ENCODE data around the gene CPD. TPM values are rescaled to one million over a fixed set of nuclear protein-coding genes. Genes with fewer than 3 reads are reported as not detected.
A peak's percentile ranks its signal among the peaks of the same experiment; 100 is the strongest.

Gene CPD
- total and polyA plus RNA-seq, 2 of the 13 experiments (the other 11 are each of a cell fraction or from before 2014, with no cell fraction given), result 46.1 to 72.3 TPM

DNA sequence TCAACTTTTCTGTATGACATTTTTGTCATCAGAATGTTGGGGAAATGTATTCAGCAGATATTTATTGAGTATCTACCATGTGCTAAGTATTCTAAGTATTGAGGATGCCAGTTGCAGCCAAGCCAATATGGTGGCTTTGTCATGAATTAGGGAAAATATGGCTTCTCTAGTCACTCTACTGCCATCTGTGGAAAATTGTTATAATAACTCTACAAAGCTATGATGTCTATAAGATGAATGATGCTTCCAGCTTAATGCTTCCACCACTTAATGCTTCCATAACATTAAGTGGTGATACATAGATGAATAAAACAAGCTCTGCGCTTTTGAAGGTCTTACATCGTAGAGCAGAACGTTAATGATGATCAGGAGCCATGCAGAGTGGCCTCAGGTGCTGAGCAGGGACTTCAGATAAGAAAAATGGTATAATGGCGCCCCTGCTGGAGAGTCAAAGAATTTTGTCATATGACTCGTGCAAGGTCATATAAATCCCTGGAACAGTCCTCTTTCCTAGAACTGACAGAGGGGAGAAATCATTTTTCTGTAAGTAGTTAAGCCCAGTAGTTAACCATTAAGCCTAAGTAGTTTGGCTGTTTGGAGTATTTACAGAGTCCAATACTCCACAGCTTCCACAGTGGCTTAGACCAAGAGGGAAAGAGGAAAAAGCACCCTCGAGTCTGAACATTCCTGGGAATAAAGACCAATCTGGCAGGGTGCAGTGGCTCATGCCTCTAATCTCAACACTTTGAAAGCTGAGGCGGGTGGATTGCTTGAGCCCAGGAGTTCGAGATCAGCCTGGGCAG is 42.2 kb upstream of the CPD start (continued):
- TF ChIP-seq MED8 (CRISPR knock-in tag; IDR thresholded peaks at IDR 0.05; ENCODE audit: insufficient replicate concordance) (no peak), SAFB2 (CRISPR knock-in tag; IDR thresholded peaks at IDR 0.05; ENCODE audit: borderline replicate concordance, low read depth) (no peak), NFE2 (CRISPR knock-in tag; IDR thresholded peaks at IDR 0.05) (no peak), ZSCAN22 (CRISPR knock-in tag; IDR thresholded peaks at IDR 0.05) (no peak), TMF1 (CRISPR knock-in tag; IDR thresholded peaks at IDR 0.05; ENCODE audit: low read depth) (no peak), ZNF225 (CRISPR knock-in tag; IDR thresholded peaks at IDR 0.05) (no peak), KMT2B (CRISPR knock-in tag; IDR thresholded peaks at IDR 0.05) (0 out of 2 replicates have a peak, but pooled peaks have one; percentile 28), ZNF550 (CRISPR knock-in tag; IDR thresholded peaks at IDR 0.05; ENCODE audit: borderline replicate concordance) (no peak), NFYC (CRISPR knock-in tag; IDR thresholded peaks at IDR 0.05) (no peak; the same call in 1 of the 2 replicates)
- TF ChIP-seq, protein P1, sequence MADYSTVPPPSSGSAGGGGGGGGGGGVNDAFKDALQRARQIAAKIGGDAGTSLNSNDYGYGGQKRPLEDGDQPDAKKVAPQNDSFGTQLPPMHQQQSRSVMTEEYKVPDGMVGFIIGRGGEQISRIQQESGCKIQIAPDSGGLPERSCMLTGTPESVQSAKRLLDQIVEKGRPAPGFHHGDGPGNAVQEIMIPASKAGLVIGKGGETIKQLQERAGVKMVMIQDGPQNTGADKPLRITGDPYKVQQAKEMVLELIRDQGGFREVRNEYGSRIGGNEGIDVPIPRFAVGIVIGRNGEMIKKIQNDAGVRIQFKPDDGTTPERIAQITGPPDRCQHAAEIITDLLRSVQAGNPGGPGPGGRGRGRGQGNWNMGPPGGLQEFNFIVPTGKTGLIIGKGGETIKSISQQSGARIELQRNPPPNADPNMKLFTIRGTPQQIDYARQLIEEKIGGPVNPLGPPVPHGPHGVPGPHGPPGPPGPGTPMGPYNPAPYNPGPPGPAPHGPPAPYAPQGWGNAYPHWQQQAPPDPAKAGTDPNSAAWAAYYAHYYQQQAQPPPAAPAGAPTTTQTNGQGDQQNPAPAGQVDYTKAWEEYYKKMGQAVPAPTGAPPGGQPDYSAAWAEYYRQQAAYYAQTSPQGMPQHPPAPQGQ (CRISPR knock-in tag; IDR thresholded peaks at IDR 0.05; ENCODE audit: borderline replicate concordance), result no peak
- TF ChIP-seq, protein P2, sequence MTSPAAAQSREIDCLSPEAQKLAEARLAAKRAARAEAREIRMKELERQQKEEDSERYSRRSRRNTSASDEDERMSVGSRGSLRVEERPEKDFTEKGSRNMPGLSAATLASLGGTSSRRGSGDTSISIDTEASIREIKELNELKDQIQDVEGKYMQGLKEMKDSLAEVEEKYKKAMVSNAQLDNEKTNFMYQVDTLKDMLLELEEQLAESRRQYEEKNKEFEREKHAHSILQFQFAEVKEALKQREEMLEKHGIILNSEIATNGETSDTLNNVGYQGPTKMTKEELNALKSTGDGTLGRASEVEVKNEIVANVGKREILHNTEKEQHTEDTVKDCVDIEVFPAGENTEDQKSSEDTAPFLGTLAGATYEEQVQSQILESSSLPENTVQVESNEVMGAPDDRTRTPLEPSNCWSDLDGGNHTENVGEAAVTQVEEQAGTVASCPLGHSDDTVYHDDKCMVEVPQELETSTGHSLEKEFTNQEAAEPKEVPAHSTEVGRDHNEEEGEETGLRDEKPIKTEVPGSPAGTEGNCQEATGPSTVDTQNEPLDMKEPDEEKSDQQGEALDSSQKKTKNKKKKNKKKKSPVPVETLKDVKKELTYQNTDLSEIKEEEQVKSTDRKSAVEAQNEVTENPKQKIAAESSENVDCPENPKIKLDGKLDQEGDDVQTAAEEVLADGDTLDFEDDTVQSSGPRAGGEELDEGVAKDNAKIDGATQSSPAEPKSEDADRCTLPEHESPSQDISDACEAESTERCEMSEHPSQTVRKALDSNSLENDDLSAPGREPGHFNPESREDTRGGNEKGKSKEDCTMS (CRISPR knock-in tag; conservative IDR thresholded peaks at IDR 0.05), result no peak
- TF ChIP-seq, protein P3, sequence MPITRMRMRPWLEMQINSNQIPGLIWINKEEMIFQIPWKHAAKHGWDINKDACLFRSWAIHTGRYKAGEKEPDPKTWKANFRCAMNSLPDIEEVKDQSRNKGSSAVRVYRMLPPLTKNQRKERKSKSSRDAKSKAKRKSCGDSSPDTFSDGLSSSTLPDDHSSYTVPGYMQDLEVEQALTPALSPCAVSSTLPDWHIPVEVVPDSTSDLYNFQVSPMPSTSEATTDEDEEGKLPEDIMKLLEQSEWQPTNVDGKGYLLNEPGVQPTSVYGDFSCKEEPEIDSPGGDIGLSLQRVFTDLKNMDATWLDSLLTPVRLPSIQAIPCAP (CRISPR knock-in tag; IDR thresholded peaks at IDR 0.05; ENCODE audit: low read depth), result no peak
- TF ChIP-seq, protein P4, sequence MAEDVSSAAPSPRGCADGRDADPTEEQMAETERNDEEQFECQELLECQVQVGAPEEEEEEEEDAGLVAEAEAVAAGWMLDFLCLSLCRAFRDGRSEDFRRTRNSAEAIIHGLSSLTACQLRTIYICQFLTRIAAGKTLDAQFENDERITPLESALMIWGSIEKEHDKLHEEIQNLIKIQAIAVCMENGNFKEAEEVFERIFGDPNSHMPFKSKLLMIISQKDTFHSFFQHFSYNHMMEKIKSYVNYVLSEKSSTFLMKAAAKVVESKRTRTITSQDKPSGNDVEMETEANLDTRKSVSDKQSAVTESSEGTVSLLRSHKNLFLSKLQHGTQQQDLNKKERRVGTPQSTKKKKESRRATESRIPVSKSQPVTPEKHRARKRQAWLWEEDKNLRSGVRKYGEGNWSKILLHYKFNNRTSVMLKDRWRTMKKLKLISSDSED (CRISPR knock-in tag; IDR thresholded peaks at IDR 0.05), result no peak
- TF ChIP-seq, protein P5, sequence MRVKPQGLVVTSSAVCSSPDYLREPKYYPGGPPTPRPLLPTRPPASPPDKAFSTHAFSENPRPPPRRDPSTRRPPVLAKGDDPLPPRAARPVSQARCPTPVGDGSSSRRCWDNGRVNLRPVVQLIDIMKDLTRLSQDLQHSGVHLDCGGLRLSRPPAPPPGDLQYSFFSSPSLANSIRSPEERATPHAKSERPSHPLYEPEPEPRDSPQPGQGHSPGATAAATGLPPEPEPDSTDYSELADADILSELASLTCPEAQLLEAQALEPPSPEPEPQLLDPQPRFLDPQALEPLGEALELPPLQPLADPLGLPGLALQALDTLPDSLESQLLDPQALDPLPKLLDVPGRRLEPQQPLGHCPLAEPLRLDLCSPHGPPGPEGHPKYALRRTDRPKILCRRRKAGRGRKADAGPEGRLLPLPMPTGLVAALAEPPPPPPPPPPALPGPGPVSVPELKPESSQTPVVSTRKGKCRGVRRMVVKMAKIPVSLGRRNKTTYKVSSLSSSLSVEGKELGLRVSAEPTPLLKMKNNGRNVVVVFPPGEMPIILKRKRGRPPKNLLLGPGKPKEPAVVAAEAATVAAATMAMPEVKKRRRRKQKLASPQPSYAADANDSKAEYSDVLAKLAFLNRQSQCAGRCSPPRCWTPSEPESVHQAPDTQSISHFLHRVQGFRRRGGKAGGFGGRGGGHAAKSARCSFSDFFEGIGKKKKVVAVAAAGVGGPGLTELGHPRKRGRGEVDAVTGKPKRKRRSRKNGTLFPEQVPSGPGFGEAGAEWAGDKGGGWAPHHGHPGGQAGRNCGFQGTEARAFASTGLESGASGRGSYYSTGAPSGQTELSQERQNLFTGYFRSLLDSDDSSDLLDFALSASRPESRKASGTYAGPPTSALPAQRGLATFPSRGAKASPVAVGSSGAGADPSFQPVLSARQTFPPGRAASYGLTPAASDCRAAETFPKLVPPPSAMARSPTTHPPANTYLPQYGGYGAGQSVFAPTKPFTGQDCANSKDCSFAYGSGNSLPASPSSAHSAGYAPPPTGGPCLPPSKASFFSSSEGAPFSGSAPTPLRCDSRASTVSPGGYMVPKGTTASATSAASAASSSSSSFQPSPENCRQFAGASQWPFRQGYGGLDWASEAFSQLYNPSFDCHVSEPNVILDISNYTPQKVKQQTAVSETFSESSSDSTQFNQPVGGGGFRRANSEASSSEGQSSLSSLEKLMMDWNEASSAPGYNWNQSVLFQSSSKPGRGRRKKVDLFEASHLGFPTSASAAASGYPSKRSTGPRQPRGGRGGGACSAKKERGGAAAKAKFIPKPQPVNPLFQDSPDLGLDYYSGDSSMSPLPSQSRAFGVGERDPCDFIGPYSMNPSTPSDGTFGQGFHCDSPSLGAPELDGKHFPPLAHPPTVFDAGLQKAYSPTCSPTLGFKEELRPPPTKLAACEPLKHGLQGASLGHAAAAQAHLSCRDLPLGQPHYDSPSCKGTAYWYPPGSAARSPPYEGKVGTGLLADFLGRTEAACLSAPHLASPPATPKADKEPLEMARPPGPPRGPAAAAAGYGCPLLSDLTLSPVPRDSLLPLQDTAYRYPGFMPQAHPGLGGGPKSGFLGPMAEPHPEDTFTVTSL (CRISPR knock-in tag; IDR thresholded peaks at IDR 0.05; ENCODE audit: borderline replicate concordance), result peak; percentile 76; the same call in 1 of the 2 replicates
